GM19452 (cell line): ENCODE results near the gene FRMPD4.

Experiments
- ATAC-seq: cut with Tn5 transposase; IDR thresholded peaks from one replicate; pipeline ENCODE4 v1.9.1; 2021; ENCODE audit not compliant: unreplicated experiment

FRMPD4 gene

DNA sequence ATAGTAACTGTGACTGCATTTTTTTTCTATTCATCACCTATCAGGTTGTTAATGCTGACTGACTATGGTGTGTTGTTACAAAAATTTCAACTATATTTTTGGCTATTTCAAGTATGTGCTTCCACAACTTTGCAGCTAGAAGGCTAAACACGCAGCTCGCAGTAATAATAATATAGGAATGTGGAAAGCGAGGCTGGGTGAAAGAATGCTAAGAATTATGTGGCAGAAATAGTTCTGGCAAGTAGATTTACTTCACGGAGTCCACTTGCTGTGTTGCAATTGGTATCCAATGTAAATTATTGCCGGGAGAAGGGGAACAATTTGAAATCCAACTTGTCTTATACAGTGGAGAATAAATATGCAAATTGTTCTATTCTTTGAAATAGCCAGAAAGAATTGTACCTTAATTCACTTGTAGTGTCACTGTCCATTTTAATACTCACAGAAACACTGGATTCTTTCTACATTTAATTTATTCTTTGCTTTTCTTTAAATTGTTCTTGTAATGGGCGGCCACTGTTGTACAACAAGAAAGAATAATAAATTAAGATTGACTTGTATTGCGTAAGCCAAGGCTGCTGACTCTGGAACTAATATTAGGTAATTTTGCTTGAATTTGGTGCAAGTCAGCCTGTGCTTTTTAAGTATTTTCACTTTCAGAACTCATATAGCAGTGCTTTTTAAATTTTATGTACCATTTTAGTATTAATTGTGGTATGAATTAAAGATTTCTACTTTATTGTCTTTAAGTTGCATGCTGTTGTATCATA lies 154.9 kb downstream of the FRMPD4 start:
- no peak for ATAC-seq

DNA sequence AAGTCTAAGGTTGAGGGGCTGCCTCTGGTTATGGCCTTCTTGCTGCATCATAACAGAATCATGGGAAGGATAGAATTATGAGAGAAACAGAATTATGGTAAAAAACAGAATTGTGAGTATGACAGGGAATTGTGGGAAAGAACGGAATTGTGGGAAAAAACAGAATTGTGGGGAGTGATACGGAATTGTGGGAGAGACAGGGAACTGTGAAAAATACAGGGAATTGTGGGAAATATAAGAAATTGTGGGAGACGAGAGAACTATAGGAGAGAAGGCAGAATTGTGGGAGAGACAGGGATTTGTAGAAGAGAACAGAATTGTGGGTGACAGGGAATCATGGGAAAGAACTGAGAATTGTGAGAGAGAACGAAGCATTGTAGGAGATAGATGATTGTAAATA lies 159.1 kb downstream of the FRMPD4 start:
- no peak for ATAC-seq

DNA sequence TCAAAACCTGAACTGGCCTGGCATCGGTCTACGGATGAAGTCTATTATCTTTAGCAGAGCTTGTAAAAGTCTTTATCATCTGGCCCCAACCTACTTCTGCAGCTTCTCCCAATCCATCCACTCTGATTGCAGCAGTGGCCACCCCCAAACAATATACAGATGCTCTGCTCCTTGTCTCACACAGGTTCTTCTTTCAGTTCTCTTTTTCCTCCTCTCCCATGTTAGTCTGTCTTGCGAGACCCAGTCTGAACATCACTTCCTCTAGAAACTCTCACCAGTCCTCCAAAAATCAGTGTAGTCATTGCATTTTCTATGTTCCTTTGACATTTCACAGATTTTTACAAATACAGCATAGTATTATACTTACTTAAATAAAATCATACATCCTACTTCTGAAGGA lies 163.0 kb downstream of the FRMPD4 start:
- no peak for ATAC-seq

DNA sequence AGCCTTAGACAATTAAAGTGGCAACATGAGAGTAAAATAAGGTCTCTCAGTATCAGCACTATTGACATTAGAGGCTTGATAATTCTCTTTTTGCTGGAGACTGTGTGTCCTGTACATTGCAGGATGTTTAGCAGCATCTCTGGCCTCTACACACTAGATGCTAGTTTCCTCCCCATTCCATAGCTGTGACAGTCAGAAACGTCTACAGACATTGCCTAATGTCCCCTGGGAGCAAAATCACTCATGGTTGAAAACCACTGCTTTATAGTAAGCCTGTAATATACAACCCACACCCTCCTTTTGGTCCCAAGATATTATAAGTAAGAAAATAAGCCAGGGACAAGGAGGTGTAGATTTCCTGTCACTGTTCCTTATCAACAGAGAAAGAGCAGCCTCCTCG lies 166.0 kb downstream of the FRMPD4 start:
- ATAC-seq, result no peak

DNA sequence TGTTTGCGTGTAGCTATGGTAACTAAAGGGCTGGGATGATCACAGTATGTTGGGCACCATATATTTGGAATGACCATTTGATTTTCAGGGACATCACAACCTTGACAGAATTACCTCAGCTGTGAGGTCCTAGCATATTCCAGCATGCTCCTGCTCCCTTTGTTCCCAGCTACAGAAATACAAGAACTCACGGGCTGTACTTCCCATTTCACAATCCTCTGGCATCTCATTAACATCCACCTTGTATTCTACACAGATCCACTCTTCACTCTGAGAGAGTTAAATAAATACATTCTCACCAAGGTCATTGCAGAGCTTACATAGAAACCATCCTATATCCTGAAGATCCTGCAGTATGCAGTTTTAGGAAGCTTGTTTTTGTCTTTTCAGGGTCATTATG lies 169.7 kb downstream of the FRMPD4 start:
- ATAC-seq, result no peak

DNA sequence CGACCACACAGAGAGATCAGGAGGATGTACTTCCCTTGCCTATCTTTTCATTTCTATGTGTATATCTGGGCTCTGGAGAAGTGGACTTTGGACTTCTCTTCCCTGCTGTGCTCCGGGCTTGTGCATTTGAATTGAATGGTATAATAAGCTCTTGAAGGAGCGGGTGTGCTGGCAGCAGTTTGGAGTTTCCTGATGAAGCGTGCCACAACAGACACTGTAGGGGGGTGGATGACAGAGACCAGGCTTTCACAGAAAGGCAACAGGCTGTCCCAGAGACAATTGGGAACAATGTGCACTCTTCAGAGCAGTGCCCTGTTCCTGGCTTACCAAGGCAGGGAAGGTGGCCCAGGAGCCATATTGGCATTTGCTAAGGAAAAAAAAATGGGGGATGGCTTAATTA lies 170.1 kb downstream of the FRMPD4 start:
- ATAC-seq, result no peak

DNA sequence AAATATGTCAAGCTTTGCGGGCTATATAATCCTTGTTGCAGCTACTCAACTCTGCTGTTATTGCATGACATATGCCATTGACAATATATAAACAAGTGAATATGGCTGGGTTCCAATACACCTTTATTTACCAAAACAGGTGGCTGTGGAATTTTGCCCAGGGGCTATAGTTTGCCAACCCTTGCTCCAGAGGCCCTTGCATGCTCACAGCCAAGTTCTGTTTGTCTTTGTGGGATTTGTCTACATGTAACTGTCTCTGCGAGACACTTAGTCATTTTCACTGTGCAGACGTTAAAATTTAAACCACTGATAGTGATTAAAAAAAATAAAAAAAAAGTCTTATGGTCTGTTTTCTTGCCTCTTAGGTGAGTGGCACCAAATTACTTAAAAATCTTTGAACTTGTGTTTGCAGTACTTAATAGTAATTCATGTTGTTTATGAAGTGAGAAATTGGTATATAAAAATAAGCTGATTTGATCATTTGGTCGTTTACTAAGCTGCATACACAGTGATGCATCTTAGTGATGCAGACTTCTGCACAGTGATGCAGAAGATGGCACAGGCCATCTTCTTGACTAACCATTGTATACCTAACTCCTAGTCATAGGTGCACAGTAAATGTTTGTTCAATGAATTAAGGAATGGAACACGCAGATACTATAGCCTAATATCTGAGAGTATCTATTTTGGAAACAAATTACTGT lies 170.9 kb downstream of the FRMPD4 start:
- no peak for ATAC-seq

DNA sequence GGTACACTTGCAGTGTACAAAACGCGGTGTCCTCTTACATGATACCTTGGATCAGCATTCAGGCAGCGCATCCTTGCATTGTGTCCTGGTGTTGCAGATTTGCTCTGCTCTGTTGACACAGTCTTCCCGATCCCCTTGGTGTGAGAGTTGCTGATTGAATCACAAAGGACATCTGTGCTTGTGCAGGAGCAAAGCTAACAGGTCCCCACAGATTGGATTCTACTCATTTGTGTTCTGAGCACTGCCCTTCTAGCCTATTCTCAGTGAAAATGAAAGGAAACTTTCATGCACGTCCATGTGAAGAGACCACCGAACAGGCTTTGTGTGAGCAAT lies 171.4 kb downstream of the FRMPD4 start:
- ATAC-seq, result no peak

DNA sequence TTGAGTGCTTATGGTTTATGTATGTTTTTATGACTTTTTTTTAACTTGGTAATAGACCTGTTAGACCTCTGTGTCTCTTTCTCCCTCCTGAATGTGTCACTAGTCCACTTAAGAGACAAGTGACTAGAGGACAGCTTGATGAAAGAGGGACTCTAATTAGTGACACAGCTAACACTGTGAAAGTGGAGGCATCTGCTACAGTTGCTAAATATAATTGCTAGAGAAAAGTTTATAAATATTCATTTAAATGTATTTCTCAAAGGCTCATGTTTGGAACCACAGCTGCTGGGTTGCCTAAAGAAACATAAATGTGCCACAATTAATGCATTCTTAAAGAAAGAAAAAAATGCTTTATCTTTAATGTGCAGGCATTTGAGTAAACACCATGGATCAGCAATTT lies 176.4 kb downstream of the FRMPD4 start:
- ATAC-seq, result no peak

DNA sequence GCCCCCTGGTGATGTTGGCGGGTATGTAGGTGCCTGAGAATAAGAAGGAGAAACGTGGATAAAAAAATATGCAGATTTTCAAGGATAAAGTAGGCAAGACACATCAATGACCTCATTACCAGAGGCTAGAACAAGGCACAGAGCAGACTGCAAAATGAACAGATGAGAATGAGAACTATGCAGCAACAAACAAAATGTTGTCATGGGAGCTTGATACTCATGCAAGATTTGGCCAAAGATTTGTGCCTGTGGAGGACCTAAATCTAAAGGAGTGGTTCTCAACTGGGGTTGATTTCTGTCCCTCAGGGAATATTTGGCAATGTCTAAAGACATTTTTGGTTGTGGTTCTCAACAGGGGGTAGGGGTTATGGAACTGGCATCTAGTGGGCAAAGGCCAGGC lies 177.3 kb downstream of the FRMPD4 start:
- ATAC-seq, result no peak

DNA sequence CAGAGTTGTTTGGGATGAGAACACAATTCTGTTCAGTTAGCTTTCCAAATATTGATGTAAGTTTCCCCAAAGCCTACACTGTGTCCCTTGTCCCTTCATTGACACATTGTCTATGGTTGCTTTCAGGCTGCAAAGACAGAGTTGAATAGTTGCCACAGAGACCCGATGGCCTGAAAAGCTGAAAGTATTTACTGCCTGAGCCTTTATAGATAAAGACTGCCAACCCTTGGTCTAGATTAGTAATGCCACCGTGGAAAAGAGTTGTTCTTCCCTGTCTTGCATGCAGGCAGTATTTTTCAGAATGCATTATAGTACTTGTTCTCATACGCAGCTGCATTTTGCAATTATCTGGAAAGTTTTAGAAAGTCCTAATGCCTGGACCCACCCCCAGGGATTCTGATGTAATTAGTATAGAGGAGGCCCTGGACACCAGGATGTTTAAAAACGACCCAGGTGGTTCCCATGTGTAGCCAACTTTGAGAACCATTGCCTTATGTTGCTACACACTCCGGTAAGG lies 180.8 kb downstream of the FRMPD4 start:
- ATAC-seq, result no peak

DNA sequence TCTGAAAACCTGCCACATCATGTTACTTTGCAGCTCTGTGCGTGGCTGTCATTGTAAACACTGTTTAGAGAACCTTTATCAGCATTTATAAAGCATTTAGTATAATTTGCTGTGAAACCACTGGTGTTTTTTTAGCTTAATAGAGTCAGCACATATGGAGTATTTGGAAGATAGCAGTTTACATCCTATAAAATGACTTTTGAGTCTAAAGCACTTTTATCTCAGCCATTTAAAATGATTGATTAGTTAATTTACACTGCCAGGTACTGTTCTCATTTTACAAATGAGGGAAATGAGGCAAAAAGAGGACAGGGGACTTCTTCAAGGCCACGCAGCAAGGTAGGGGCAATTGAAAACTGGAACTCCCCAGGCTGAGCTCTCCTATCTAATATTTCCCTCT lies 181.7 kb downstream of the FRMPD4 start:
- ATAC-seq, result no peak

DNA sequence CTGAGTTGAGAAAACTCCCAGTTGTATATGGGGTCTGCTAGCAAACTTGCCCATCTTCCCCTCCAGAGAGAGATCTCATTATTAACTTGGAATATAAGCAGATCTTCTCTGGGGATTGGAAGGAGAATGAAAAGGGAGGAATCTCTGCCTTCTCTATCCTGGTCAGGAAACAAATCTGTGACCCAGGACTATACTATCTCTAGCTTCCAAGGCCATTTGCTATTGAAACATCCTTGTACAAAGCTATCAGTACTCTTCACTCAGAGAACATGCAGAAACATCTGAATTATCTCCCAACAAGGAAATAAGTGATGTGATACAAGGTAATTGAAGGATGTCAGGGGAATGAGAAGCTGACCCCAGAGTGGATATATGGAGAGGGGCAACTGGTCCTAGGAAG lies 183.8 kb downstream of the FRMPD4 start:
- no peak for ATAC-seq

DNA sequence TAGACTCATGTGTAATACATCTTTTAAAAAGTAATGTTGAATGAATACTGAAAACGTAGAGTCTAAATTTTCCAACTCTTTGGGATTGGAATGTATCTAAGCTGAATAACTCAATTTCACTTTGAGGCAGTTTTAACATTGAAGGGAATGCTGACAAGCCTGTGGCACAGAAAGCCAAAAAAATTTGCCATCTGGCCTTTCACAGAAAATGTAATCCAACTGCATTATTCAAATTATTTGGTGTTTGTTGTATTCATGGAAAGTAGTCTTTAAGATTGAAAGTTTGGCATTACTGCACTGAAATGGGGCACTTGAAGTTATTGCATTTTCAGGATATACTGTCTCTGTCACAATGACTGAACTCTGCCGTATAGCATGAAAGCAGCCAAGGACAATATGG lies 186.9 kb downstream of the FRMPD4 start:
- ATAC-seq, result no peak

DNA sequence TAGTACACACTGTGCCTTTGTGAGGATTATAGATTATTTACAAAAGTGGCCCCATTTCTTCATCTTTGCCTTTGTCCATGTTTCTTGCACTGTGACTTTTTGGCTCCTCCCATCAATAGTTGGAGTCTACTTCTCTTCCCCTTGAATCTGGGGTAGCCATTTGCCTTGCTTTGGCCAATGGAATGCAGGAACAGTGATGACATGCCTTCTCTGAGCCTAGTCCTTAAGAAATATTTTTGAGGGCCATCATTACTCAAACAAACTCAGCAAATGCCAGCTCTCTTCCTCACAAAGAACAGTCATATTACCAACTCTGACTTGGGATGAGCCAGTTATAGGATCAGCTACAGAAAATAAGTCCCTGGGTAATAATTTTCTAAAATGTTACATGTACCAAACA lies 189.6 kb downstream of the FRMPD4 start:
- ATAC-seq, result no peak

DNA sequence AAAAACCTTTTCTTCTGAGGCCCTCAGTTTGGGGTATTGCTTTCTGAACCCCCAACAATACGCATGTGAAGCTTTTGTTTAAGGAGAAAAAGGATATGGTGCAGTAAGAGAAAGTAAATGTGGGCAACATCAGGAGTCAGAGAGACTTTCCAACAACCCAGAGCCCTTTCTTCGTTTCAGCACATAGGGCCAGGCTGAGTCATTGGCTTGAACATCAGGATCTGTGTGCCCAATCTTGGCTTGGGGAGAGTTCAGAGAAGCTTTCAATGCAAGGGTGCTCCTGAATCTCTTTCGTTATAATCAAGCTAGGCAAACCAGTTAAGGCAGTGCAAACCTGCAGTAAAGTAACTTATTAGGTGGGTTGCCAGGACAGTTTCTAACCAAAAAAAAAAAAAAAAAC lies 191.2 kb downstream of the FRMPD4 start:
- no peak for ATAC-seq

DNA sequence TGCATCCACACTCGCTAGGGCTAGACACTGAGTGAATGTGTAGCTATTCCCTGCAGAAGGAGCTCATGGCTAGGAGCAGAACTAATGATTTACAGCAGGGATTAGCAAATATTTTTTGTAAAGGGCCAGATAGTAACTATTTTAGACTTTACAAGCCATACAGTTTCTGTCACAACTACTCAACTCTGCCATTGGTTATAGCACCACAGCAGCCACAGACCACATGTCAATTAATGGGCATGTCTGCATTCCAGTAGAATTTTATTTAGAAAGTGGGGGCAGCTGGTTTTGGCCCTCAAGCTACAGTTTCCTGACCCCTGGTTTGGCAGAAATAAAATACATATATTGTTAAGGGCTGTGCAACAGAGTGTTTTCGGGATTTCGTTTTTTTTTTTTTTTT lies 192.6 kb downstream of the FRMPD4 start:
- ATAC-seq, result no peak

DNA sequence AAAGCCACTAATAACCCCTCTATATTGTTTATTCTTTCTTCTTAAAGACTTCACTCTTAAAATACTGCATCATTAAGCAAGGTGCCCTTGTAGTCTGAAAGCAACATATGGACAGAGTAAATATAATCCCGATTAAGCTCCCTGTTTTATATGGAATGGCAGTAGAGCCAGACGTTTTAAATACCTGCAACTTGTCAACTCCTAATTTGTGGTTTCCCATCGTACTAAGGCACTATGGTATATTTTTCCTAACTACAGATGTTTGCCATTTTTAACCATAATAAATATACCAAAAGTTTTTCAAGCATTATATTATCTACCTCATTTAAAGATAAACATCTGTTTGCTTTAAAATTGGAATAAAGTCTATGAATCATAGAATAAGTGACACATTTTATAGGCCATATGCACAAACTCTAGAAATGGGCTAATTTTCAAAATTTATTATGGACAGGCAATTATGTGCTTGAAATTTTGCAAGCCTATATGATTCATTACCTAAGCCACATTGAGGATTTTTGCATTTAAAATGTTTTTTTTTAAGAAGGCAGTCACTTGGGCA lies 194.6 kb downstream of the FRMPD4 start:
- ATAC-seq, result no peak

DNA sequence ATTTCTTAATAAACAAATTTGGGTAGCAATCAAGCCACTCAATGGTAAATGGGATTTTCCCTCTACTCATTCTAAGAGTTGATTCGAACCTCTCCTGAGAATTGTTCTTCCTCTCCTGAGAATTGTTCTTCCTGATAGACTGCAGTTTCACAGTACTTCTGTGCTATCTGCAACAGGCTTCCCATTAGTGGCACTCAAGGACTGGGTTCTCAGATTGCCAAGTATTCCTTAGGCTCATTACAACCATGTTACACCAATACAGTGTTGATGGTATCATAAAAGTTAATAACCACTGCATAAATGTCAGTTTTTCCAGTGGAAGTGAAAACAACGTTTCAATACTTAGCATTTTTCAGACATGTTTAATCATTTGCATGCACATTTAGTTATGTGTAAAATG lies 201.6 kb downstream of the FRMPD4 start:
- no peak for ATAC-seq

DNA sequence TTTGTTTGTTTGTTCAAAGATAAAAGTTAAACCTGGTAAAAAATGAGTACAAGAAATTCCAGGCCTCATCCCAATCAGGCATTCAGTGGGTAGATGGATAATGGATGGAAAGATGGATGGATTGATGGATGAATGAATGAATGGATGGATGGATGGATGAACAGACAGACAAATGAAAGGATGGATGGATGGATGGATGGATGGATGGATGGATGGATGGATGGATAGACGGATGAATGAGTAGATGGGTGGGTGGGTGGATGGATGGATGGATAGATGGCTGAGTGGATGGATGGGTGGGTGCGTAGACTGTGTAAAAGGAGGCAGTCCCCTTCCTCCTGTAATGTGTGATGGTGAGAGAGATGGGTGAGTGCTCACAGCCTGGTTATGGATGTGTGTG lies 206.7 kb downstream of the FRMPD4 start:
- no peak for ATAC-seq

DNA sequence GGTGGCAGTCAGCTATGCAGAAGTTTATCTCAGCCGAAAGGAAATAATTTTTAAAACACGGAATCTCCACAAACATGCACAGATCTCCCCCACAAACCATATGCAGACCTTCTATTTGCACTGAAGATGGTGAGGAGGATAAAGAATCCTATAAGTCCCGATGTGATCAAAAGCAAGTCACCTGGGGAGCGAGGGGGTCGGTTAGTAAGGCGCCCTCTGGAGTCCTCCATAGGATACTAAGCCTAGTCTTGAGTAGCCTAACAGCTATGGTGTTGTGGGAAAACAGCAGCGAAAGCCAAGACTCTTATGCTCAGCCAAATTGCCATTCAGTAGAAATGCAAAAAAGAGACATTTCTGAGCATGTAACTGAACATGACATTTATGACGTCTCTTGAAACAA lies 210.9 kb downstream of the FRMPD4 start:
- no peak for ATAC-seq

DNA sequence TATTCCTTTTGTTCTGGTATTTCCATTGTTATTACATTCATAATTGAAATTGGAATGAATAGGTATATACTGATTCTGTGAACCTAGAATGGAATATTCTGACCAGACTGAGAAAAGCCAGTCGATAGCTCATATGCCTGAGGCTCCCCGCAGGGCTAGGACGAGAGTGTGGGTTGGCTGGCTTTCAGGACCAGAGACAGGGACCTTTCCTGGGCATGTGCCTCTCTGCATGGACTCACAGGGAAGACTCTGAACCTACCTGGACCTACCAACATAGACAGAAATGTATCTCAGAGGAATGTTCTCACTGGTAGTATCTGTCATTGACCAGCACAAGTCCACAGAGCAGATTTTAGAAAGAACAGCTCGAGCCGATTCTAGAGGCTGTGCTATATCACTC lies 214.6 kb downstream of the FRMPD4 start:
- ATAC-seq, result no peak
